DMS53 treated with DMSO at 0.1 percent for 48 hours (cell line): Measurements from ENCODE around the gene CAMK1.
"Not testable (repeated sequence)": the region's sequence is repeated elsewhere in the genome, so short reads cannot be mapped to it uniquely, and the experiment has no call there.

ENCODE experiments used
- DNase-seq: peaks from one replicate; lab custom pipeline; 2025; ENCODE audit not compliant: unreplicated experiment; lab: John Stamatoyannopoulos, UW

The CAMK1 gene

DNA sequence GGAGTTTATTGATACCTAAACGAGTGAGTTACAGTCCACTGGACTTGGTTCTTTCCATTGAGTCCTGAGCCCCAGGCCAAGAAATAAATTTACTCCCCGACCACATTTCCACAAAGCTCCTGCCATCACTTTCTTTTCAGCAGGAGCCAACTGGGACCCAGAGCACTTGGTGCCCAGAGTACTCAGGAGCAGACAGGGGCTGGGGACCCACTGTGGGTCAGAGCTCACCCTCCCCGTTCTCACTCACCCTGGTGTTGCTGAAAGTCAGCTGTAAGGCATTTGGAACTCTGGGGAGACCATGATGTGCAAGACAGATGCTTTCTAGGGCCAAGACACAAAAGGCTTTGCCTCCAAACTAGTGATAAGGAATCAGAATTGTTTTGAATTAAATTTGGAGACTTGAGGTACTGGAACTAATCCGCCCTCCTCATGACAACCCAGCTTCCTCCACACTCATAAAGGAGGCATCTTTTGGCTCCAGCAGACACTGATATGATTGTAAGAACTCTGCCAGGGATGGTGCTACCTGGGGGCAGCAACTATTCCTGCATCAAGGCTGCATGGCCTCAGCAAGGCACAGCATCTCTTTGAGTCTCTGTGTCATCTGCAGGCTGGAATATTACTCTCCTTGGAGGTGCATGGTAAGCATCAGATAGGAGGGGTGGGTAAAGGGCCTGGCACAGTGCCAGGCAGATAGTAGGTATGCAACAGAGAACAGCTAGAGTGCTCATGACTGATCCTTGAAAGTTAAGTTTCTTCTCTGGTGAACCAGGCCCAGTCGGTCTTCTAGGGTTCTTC, 7.3 kb upstream of the CAMK1 start:
- DNase-seq, result no peak

GRCh38 chr3:9771007-9771406, 1.3 kb upstream of the CAMK1 start:
- not testable (repeated sequence) for DNase-seq

GRCh38 chr3:9770276-9770812, 597 bp upstream of the CAMK1 start:
- no peak for DNase-seq

GRCh38 chr3:9769012-9769411, 735 bp downstream of the CAMK1 start:
- DNase-seq, result no peak

- DNase-seq, result no peak
Measured at GRCh38 chr3:9768141-9768775, 1.5 kb downstream of the CAMK1 start.

DNA sequence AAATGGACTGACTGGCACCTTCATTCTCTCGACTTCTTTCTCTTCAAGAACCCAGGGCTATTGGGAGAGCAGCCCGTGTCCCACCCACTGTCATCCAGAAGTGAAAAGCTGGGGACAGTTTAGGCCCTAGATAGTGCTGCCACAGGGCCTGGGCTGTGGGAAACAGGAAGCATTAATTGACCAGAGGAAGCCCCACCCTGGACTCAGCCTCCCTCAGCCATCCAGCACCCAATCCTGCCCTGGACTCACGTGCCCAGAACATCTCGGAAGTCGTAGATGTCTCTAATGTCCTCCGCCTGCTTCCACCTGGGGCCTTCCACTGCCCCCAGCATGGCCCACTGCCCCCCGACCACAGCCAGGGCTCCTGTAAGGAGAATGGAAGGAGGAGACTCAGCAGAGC, 2.3 kb downstream of the CAMK1 start:
- no peak for DNase-seq

- DNase-seq, result no peak
Measured at GRCh38 chr3:9765865-9766264, 3.9 kb downstream of the CAMK1 start.

DNA sequence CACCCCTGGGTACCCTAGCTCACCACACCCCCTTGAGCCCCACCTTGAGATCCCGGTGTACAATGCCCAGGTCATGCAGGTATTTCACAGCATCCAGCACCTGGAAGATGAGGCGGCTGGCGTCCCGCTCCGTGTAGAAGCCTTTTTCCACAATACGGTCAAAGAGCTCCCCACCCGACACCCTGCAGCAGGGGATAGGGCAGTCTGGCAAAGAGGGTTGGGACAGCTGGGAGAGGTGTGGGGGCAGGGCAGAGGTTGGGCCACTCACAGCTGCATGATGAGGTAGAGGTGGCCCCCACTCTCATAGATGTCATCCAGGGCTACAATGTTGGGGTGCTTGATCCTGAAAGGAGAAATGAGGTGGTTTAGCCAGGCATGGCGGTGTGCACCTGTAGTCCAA, 6.9 kb downstream of the CAMK1 start:
- no peak for DNase-seq

DNA sequence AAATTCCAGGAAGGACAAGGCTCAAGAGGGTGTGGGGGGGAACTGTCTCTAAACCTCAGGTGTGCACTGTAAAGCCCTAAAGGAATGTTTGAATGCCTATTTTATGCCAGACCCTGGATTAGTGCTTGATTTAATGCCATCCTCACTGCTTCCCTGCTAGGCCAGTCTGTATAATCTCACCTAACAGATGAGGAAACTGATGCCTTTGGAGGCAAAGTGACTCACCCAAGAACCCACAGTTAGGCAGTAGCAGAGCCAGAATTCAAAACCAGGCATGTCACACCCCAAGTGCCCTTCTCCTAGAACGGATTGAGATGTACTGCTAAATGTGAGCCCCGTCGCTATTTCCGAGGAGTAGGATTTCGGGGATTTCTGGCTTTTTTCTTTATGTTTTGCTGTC, 7.8 kb downstream of the CAMK1 start:
- no peak for DNase-seq

DNA sequence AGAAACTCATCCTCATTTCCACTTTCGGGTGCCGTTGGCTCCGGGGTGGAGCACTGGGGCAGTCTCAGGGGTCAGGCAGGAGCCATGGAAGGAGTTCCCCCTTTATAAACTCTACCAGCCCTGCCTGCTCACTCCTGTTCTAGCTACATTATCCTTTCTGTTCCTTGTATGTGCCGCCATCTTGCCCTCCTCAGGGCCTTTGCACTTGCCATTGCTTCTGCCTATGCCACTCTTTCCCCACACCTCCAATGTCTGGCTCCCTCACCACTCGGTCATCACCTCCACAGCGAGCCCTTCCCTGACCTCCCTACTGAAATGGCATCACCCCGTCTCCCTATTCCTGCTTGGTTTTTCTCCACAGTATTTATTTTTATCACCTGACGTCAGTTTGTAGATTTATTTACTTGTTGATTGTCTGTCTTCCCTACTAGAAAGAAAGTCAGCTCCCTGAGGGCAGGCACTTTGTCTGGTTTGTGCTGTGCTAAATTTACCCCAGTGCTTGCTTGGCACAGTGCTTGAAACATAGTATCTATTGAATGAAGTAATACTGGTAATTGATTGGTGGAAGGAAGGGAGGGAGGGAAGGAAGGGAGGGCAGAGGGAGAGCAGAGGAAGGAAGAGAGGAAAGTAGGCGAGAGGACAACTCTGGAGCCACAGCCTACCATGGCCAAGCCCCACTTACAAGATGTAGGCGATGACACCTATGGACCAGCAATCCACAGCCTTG, 8.8 kb downstream of the CAMK1 start:
- DNase-seq, result no peak

- DNase-seq, result no peak
Measured at GRCh38 chr3:9757427-9757826, 12.3 kb downstream of the CAMK1 start.

DNA sequence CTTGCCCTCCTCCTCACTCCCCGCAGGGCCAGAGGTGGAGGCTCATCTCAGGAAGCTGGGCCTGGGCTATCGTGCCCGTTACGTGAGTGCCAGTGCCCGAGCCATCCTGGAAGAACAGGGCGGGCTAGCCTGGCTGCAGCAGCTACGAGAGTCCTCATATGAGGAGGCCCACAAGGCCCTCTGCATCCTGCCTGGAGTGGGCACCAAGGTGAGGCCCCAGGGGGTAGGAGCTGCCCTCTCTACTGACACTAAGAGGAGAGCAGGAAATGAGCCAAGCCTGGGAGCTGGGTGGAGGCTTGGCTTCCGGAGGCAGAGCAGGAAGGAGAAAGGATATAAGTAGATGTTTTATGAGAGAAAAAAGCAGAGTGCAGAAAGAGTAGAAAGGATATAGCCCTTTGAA, 15.1 kb downstream of the CAMK1 start:
- no peak for DNase-seq

DNA sequence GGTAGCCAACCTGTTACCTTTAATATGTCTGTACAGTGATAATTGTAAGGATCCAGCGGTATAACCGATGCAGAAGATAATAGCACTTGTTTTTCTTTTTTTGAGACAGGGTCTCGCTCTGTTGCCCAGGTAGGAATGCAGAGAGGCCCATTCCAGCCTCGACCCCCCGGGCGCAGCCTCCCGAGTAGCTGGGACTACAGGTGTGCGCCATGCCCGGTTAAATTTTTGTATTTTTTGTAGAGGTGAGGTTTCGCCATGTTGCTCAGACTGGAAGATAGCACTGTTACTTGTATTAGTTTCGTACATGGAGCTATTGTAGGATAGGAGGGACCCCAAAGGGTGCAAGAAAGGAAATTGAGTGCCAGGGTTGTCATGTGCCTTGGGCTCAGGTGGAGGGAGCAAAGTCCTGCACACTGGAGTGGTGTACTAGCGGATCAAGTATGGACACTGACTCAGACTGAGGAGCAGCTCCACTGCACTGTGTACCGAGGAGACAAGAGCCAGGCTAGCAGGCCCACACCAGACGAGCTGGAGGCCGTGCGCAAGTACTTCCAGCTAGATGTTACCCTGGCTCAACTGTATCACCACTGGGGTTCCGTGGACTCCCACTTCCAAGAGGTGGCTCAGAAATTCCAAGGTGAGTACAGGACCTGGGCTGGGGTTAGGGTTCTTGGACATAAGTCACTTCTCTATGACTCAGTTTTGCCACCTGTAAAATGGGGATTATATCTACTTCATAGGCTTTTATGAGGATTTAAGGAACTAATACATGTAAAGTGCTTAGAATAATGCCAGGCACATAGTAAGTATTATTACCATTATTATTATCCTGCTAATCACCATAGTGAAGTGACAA, 19.0 kb downstream of the CAMK1 start:
- no peak for DNase-seq

- DNase-seq, result peak; percentile 51
Measured at GRCh38 chr3:9749645-9750555, 19.8 kb downstream of the CAMK1 start, which contains the start of gene OGG1. OGG1 (plus strand) TSS chr3:9749952; CDS start chr3:9750287, 335 bp downstream.

DNA sequence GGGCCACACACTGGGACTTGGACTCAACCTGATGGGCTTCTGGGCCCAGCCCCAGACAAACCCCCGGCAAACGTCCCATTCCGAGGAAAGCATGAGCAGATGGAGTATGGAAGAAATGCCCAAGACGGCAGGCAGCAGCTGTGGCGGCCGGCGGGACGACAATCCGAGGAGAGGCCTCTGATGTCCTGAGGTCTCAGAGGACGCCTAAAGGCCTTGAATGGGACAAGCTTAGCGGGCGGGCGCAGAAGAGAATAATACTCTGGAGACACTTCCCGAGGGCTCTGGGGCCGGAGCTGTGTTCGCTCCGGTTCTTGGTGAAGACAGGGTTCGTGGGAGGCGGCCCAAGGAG, 20.5 kb downstream of the CAMK1 start:
- no peak for DNase-seq

GRCh38 chr3:9748031-9748430, 21.7 kb downstream of the CAMK1 start:
- no peak for DNase-seq

DNA sequence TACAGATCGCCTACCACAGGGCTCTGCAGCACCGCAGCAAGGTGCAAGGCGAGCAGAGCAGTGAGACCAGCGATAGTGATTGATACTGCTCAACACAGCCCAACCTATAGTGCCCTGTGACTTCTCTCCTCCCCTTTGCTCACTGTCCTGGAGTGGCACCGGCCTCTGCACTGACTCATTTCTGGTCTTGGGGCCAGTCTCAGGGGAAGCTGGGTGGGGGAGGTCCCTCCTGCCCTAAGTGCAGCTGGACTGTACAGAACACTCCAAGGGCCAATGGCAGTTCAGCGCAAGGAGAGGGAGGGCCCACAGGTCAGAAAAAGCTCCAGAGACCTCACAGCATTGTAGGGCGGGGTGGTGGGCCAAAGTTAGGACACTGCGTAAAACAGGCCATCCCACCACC, 22.5 kb downstream of the CAMK1 start:
- DNase-seq, result no peak

DNA sequence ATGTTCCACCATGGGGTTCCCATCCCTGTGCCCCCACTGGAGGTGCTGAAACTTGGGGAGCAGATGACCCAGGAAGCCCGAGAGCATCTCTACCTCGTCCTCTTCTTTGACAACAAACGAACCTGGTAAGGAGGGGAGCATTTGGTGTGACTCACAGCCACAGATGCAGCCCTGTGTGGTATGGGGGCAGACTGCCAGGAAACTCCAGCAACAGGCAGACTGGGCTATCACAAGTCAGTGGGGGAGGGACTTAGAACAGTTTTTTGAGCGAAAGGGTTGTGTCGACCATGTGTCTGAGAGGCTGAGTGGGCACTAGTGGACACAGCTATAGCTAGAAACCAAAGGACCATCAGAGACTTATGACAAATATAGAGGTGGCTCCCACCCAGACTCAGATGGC, 23.4 kb downstream of the CAMK1 start:
- DNase-seq, result no peak

DNA sequence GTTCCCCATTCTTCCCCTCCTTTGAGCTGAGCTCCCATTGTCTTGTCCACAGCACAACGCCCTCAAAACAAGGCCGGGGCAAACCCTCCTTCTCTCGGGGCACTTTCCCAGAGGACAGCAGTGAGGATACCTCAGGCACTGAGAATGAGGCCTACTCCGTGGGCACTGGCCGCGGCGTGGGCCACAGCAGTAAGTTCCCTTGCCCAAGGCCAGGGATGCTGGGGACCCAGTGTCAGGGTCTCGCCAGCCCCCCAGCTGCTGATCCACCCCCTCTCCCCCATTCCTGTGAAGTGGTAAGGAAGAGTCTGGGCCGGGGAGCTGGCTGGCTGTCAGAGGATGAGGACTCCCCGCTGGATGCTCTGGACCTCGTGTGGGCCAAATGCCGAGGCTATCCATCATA, 24.2 kb downstream of the CAMK1 start:
- DNase-seq, result no peak

DNA sequence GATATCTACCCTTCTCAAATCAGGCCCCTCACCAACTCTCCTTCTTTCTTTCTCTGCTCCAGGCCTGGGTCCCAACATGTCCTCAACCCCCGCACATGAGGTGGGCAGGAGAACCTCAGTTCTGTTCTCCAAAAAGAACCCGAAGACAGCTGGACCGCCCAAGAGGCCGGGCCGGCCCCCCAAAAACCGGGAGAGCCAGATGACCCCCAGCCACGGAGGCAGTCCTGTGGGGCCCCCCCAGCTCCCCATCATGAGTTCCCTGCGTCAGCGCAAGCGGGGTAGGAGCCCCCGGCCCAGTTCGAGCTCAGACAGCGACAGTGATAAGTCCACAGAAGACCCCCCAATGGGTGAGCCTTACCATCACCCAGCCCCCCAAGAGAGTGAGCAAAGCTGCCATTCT, 25.6 kb downstream of the CAMK1 start:
- DNase-seq, result no peak
